GM06990 (cell line): ENCODE data around the gene INTS7.

Experiments
- DNase-seq: peaks from one replicate; pipeline ENCODE4 v3.0.0-alpha.2; 2011; ENCODE audit not compliant: insufficient read length; ENCODE audit errors: extremely low read depth
- H3K27me3 ChIP-seq: replicated peaks from 2 replicates; pipeline ENCODE4 v1.6.0; 2011; ENCODE audit warnings: low read length; ENCODE audit not compliant: control insufficient read depth, insufficient read depth
- H3K36me3 ChIP-seq: 2 replicates; pipeline ENCODE4 v1.5.1; 2011; ENCODE audit warnings: low read length; ENCODE audit not compliant: control insufficient read depth, insufficient read depth
- H3K4me3 ChIP-seq: replicated peaks from 2 replicates; pipeline ENCODE4 v1.5.1; 2011; ENCODE audit warnings: low read depth, mild to moderate bottlenecking, control low read depth, low read length
- CTCF ChIP-seq: IDR thresholded peaks from 2 replicates; pipeline ENCODE4 v1.5.1; 2011; ENCODE audit warnings: low read length, control low read depth, mild to moderate bottlenecking, inconsistent platforms; ENCODE audit not compliant: insufficient read depth, poor library complexity, severe bottlenecking

INTS7 gene

GRCh38 chr1:212060632-212061472 is 25.5 kb upstream of the INTS7 start:
- no peak overlapping the region for H3K4me3 ChIP-seq
- DNase-seq = no peak
- no peaks in the 10 kb centered on the region for H3K27me3 ChIP-seq
- TF ChIP-seq CTCF = no peak
- peaks cover 4% of the 10 kb centered on the region for H3K36me3 ChIP-seq

- no peaks in the 10 kb centered on the region for H3K27me3 ChIP-seq
- no peak for TF ChIP-seq CTCF
- no peak for DNase-seq
- peaks cover 15% of the 10 kb centered on the region for H3K36me3 ChIP-seq
- H3K4me3 ChIP-seq = no peak overlapping the region
Measured at GRCh38 chr1:212055333-212055732, 20.0 kb upstream of the INTS7 start.

GRCh38 chr1:212053993-212054392 is 18.6 kb upstream of the INTS7 start:
- no peaks in the 10 kb centered on the region for H3K27me3 ChIP-seq
- DNase-seq = no peak
- H3K36me3 ChIP-seq = peaks cover 15% of the 10 kb centered on the region
- no peak overlapping the region for H3K4me3 ChIP-seq
- TF ChIP-seq CTCF = no peak

GRCh38 chr1:212045981-212046380 is 10.6 kb upstream of the INTS7 start:
- Histone ChIP-seq H3K36me3 (no peaks in the 10 kb centered on the region; the same call in 1 of the 2 replicates), H3K27me3 (no peaks in the 10 kb centered on the region), H3K4me3 (no peak overlapping the region)
- TF ChIP-seq CTCF = no peak
- no peak for DNase-seq

- H3K27me3 ChIP-seq = no peaks in the 10 kb centered on the region
- no peak for DNase-seq
- no peak for TF ChIP-seq CTCF
- H3K36me3 ChIP-seq = no peaks in the 10 kb centered on the region; the same call in 1 of the 2 replicates
- no peak overlapping the region for H3K4me3 ChIP-seq
Measured at GRCh38 chr1:212044851-212045250, 9.5 kb upstream of the INTS7 start.

GRCh38 chr1:212042436-212042835 is 7.1 kb upstream of the INTS7 start:
- Histone ChIP-seq H3K4me3 (no peak overlapping the region), H3K36me3 (no peaks in the 10 kb centered on the region; the same call in 1 of the 2 replicates), H3K27me3 (no peaks in the 10 kb centered on the region)
- no peak for DNase-seq
- no peak for TF ChIP-seq CTCF
